Uterus (tissue), 2 donors: Measurements from ENCODE around the gene SLC8B1.

Experiments used
- CTCF ChIP-seq, 4 experiments: fragments of 200-600 bp in 2 of 4; fragments of 450-650 bp in 2 of 4; sonication (generic) in 2 of 4; IDR thresholded peaks; one replicate each; pipeline ENCODE4 v1.5.1; 2016 to 2019; ENCODE audit warnings: antibody characterized with exemption in 4 of 4, mild to moderate bottlenecking in 2 of 4, moderate library complexity in 1 of 4
- POLR2A ChIP-seq, 2 donors: fragments of 450-650 bp; IDR thresholded peaks; one replicate each; pipeline ENCODE4 v1.6.1; 2016; ENCODE audit warnings: antibody characterized with exemption in 2 of 2, mild to moderate bottlenecking in 1 of 2, moderate library complexity in 1 of 2

- no peak for TF ChIP-seq CTCF (IDR thresholded peaks at IDR 0.05)
- TF ChIP-seq POLR2A (IDR thresholded peaks at IDR 0.05): no peak
Measured at GRCh38 chr12:113252494-113252893, 82.4 kb downstream of the SLC8B1 start.
